Stimulated activated memory B cell treated with anti-CD40 and anti-IgM and Interleukin-4, amounts not matched to agents 10 μg/mL and 1 μg/mL and 100 μg/mL, for 72 hours (primary cell): ENCODE results near the gene CYB561.

Source experiments
- ATAC-seq: fragments of 150-1000 bp; cut with Tn5 transposase; 2 replicates; pipeline ENCODE4 v1.10.0; 2021
- H3K27ac Mint-ChIP-seq: one replicate; pipeline ENCODE4 v1.8.0; 2022; ENCODE audit warnings: mild to moderate bottlenecking, mixed read lengths
- H3K27me3 Mint-ChIP-seq: one replicate; pipeline ENCODE4 v1.8.0; 2022; ENCODE audit warnings: mixed read lengths
- H3K36me3 Mint-ChIP-seq: one replicate; pipeline ENCODE4 v1.8.0; 2022; ENCODE audit warnings: mixed read lengths
- H3K4me1 Mint-ChIP-seq: one replicate; pipeline ENCODE4 v1.8.0; 2022; ENCODE audit warnings: mixed read lengths
- H3K4me3 Mint-ChIP-seq: one replicate; pipeline ENCODE4 v1.8.0; 2022; ENCODE audit warnings: mild to moderate bottlenecking, moderate library complexity, mixed read lengths
- H3K9me3 Mint-ChIP-seq: one replicate; pipeline ENCODE4 v1.8.0; 2022; ENCODE audit warnings: mixed read lengths

The CYB561 gene

DNA sequence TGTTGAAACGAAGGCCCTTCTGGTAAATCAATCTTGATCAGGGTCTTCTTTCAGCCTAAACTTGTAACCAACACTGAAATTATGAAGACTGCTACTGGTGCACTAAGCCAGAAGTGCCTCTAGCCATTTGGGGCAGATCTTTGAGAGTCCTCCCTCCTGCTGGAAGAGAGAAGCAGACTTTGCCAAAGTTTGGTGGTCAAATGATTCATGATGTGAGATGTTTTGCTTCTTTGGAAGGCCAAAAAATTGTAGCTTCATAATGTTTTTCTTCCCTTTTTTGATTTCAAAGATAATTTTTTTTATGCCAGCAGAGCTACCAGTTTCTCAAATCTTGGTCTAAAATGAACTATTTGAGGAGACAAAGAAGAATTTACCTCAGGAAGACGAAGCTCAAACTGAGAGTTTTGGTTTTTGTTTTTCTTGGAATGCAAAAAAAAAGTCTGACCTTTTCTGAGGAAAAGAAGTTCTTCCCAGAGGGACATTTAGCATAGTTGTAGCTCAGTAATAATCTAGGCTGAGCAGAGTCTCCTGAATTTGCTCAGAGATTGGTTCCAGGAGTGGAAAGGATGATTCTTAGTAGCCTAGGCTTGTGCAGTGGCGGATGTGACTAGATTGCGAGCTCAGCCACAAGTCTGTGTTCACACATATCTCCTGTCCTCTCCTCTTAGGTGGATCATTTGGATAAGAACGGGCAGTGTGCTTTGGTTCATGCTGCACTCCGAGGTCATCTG, 50.9 kb downstream of the CYB561 start:
- Mint-ChIP-seq H3K9me3 (no peaks in the 10 kb centered on the region), H3K36me3 (peaks cover 12% of the 10 kb centered on the region)

GRCh38 chr17:63390090-63390489, 56.0 kb downstream of the CYB561 start:
- no peaks in the 10 kb centered on the region for H3K9me3 Mint-ChIP-seq
- no peaks in the 10 kb centered on the region for H3K27me3 Mint-ChIP-seq
- H3K4me3 Mint-ChIP-seq = no peak overlapping the region
- ATAC-seq = no peak
- H3K36me3 Mint-ChIP-seq = peaks cover 12% of the 10 kb centered on the region
- H3K27ac Mint-ChIP-seq = no peak overlapping the region
- no peaks in the 10 kb centered on the region for H3K4me1 Mint-ChIP-seq

More for the DNA sequence above, 50.9 kb downstream of the CYB561 start:
- no peak for ATAC-seq
- peaks cover 21% of the 10 kb centered on the region for H3K4me1 Mint-ChIP-seq
- no peaks in the 10 kb centered on the region for H3K27me3 Mint-ChIP-seq
- H3K27ac Mint-ChIP-seq = no peak overlapping the region
- H3K4me3 Mint-ChIP-seq = no peak overlapping the region

DNA sequence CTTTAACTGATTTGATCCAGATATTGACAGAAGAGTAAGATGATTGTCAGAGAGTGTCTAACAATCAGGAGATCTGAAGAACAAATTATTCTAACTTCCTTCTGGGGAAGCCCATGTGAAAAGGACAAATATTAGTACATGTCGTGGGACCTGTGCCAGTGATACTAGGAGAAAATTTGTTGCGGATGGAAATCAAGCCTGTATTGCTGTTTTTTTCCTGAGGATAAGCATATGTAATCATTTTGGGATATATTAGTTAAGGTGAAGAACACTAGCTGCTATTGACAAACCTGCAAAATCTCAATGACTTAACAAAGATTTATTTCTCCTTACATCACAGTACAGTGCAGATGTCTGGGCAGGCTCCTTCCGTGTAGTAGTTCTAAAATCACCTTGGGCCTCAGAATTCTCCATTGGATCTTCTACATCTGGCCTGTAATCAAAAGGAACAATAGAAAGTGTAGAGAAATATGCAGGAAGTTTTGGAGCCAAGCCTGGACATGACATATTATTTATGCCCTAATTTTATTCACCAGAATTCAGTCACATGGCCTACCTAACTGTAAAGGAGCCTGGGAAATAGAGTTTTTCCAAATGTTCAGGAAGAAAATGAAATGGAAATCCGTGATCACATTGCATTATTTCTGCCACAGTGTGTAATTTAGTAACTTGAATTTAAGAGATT, 58.3 kb downstream of the CYB561 start:
- H3K9me3 Mint-ChIP-seq = no peaks in the 10 kb centered on the region
- H3K27me3 Mint-ChIP-seq = no peaks in the 10 kb centered on the region
- no peaks in the 10 kb centered on the region for H3K4me1 Mint-ChIP-seq
- no peak for ATAC-seq
- H3K4me3 Mint-ChIP-seq = no peak overlapping the region
- H3K27ac Mint-ChIP-seq = no peak overlapping the region
- H3K36me3 Mint-ChIP-seq = peaks cover 6% of the 10 kb centered on the region

DNA sequence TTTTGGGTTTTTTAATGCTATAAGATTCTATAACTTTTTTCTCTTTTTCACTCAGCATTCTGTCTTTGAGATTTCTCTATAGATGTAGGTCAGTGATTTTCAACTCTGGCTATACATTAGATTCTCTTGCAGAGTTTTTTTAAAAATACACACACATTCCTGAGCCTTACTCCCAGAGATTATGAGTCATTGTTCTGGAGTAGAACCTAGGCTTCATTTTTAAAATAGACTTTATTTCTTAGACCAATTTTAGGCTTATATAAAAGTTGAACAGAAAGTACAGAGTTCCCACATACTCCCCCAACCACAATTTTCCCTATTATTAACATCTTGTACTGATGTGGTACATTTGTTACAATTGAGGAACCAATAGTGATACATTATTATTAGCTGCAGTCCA, 63.3 kb downstream of the CYB561 start:
- no peaks in the 10 kb centered on the region for H3K36me3 Mint-ChIP-seq
- H3K27me3 Mint-ChIP-seq = no peaks in the 10 kb centered on the region
- H3K4me1 Mint-ChIP-seq = peaks cover 5% of the 10 kb centered on the region
- no peak for ATAC-seq
- H3K9me3 Mint-ChIP-seq = peaks cover under 1% of the 10 kb centered on the region
- no peak overlapping the region for H3K4me3 Mint-ChIP-seq
- no peak overlapping the region for H3K27ac Mint-ChIP-seq
